GM21423 (cell line): ENCODE data around the gene VPS18.

Experiments
- ATAC-seq: cut with Tn5 transposase; IDR thresholded peaks from one replicate; pipeline ENCODE4 v1.9.1; 2021; ENCODE audit warnings: mild to moderate bottlenecking, moderate library complexity; ENCODE audit not compliant: unreplicated experiment

The VPS18 gene

DNA sequence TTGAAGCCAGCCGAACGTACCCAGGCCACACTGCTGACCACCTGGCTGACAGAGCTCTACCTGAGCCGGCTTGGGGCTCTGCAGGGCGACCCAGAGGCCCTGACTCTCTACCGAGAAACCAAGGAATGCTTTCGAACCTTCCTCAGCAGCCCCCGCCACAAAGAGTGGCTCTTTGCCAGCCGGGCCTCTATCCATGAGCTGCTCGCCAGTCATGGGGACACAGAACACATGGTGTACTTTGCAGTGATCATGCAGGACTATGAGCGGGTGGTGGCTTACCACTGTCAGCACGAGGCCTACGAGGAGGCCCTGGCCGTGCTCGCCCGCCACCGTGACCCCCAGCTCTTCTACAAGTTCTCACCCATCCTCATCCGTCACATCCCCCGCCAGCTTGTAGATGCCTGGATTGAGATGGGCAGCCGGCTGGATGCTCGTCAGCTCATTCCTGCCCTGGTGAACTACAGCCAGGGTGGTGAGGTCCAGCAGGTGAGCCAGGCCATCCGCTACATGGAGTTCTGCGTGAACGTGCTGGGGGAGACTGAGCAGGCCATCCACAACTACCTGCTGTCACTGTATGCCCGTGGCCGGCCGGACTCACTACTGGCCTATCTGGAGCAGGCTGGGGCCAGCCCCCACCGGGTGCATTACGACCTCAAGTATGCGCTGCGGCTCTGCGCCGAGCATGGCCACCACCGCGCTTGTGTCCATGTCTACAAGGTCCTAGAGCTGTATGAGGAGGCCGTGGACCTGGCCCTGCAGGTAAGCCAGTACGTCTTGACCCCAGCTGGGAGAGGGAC lies 6.2 kb downstream of the VPS18 start:
- no peak for ATAC-seq

DNA sequence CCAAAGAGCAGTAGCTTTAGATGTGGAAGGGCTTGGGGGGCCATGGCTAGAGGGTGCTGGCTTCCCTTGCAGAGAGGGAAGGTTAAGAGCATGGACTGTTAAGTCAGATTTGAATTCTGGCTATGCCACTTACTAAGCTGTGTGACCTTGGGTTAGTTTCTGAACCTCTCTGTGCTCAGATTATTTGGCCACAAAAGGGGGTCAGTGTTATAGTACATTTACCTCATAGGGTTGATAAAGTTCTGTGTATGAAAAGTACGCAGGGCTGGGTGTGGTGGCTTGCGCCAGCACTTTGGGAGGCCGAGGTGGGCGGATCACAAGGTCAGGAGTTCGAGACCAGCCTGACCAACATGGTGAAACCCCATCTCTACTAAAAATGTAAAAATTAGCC lies 6.8 kb downstream of the VPS18 start:
- no peak for ATAC-seq

DNA sequence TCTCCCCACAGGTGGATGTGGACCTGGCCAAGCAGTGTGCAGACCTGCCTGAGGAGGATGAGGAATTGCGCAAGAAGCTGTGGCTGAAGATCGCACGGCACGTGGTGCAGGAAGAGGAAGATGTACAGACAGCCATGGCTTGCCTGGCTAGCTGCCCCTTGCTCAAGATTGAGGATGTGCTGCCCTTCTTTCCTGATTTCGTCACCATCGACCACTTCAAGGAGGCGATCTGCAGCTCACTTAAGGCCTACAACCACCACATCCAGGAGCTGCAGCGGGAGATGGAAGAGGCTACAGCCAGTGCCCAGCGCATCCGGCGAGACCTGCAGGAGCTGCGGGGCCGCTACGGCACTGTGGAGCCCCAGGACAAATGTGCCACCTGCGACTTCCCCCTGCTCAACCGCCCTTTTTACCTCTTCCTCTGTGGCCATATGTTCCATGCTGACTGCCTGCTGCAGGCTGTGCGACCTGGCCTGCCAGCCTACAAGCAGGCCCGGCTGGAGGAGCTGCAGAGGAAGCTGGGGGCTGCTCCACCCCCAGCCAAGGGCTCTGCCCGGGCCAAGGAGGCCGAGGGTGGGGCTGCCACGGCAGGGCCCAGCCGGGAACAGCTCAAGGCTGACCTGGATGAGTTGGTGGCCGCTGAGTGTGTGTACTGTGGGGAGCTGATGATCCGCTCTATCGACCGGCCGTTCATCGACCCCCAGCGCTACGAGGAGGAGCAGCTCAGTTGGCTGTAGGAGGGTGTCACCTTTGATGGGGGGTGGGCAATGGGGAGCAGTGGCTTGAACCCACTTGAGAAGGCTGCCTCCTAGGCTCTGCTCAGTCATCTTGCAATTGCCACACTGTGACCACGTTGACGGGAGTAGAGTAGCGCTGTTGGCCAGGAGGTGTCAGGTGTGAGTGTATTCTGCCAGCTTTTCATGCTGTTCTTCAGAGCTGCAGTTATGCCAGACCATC lies 8.6 kb downstream of the VPS18 start:
- ATAC-seq: no peak

DNA sequence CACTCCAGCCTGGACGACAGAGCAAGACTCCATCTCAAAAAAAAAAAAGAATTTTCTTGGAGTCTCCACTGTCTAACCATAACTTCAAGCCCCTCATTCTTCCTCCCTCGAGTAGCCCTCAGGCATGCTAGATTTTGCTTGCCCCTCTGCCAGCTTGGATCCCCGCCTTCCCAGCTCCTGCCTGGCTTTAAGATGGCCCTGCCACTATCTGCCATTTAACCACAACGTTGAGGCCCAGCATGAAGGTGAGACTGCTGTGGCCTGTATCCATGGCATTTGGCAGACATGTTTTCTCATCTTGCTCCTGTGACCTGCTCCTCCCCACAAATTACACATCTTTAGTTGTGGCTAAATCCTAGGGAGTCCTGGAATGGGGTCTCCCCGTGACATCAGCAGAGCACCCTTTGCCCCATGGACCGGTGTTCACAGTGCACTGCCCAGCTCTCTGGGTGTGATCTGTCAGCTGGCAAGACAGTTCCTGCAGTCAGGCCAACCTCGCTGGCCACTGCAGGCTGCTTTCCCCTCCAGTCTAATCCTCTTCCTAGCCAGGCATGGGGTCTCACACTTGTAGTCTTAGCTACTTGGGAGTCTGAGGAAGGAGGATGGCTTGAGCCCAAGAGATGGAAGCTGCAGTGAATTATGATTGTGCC lies 10.4 kb downstream of the VPS18 start:
- no peak for ATAC-seq

DNA sequence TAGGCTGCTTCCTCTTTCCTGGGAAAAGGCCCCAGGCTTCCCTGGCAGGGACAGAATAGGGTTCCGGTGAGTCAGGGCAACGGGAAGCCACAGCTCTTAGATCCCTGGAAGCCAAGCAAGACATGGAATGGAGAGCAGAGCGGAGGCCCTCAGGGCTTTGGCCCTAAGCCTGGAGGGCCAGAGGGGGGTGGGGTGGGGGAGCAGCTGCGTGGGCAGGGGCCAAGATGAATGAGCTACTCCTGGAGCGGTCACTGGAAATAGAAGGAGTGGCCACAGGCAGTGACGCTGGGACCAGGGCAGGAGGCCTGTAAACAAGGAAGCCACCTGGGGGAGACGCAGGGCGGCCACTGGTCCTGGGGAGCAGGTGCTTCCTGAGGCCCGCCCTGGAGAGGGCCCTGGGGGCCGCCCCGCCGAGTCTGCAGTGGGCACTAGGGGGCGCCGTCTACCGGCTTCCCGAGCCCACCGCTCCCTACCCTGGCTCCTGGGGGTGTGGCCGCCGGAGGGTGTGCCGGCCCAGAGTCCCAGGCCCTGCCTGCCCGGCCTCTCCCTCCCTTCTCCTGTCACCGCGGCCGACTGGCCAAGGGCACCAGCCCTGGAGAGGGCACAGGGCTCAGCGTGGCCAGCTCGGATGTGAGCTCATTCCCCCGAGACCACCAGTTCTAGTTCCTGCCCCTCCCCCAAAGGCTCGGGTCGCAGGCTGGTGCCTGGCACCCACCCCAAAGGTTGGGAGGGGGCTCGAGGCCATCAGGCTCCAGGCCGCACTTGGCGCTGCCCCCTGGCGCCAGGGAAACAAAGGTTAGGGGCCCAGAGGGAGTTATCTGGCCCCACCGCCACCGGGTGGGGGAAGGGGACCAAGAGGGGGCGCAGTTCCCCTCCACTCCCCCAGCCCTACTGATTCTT lies 12.1 kb downstream of the VPS18 start:
- peak; percentile 54 for ATAC-seq

DNA sequence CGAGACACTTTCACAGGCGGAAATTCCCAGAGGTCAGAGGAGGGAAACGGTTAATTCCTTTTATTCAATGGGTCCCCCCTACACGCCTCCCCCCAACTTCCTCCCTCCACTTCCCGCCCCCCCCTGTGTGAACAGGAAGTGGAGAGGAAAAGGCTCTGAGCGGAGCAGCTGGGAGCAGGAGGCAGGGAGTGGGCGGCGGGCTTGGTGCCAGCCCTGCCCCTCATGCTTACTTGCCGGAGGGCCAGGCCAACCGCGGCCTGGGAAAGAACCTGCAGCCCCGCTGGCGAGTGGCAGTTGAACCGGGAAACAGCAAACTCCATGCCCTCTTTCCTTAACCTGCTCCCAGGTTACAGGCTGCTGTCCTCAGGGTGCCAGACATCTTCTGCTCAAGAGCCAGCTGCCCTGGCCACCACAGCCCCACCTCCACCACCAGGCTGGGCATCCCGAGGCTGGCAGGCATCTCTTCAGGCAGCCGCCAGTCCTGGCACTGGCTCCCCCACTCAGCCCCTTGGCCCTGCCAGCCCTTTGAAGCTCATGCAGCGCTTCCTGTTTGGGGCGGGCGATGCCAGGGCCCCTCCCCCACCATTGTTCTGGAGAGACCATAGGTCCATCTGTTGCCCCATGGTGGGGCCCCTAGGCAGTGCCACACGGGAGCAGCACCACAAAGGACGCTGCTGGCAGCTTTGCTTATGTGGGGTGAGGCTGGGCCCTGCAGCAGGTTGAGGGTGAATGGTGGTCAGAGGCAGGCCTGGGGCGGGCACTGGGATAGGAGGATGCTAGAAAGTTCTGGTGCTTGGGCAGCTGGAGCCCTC lies 12.9 kb downstream of the VPS18 start:
- no peak for ATAC-seq

DNA sequence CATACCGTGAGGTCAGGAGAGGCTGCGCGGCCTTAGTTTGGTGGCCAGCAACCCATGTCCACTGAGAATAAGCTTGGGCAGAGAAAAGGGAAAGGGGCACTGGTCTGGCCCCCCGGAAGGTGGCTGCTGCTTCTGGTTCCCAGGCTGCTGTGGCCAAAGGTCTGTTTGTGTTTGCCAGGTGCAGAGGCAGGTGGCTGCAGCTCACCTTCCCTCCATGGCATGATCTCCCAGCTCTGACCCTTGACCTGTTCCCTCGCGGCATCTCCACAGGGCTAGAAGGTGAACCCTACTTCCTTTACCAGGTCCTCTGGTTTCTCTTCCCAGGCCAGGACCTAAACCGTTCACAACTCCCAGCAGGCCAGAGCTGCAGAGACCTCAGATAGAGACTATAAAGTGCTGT lies 13.8 kb downstream of the VPS18 start:
- no peak for ATAC-seq

DNA sequence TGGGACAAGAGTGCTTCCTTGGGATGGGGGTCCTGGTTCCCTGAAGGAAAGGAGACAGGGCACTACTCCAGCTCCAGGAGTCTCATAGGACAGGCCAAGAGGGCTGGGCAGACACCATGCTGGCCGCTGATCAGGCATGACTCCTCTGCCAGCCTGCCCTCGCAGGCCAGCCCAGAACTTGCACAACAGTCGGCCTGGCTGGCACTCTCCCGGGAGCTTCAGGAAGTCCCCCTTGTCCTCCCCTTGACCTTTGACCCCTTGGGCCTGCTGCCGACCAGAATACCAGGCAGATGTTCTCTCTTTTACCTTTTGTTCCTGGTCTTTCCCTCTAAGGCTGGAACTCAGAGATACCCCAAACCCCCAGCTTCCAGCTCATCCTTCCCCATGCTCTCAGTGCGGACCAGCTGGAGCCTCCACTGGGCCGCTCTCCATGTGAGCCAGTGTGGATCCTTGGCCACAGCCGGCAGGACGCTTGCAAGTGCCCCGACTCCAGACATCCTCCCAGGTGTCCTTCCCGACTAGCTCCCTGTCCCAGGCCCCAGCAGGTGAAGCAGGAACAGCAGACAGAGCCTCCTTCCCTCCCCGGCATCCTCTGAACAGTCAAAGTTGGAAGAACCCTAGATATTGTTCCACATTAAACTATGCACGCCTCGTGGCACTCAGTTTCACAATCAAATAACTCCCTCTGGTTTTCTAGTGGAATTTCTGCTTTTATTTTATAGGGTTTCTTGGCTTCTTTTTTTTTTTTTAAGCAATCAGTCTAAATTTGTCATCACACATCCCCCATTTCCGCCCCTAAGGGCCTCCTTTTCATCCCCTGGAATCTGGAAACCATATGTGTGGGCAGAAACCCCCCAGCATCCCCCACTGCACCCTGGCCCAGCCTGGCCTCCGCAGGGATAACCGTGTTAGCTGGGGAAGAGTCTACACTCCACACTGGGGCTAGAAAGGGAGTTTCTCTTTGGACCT lies 15.7 kb downstream of the VPS18 start:
- no peak for ATAC-seq

DNA sequence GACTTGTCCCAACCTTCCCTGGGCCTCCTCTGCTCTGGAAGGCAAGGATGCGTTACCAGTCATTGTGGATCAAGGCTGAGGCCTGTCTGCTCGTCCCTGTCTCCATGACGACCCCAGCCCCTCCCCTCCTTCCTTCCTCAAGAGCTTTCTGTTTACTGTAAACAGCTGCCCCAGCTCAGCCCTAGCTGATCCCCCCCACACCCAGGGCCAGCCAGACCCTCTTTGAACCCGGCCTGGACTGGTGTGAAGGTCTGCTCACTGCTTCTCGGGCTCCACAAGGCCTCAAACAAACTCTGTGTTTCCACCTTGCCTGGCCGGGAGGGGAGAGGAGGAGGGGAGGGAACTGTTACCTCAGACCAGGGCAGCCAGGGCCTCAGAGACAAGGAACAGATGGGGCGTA lies 16.9 kb downstream of the VPS18 start:
- no peak for ATAC-seq

DNA sequence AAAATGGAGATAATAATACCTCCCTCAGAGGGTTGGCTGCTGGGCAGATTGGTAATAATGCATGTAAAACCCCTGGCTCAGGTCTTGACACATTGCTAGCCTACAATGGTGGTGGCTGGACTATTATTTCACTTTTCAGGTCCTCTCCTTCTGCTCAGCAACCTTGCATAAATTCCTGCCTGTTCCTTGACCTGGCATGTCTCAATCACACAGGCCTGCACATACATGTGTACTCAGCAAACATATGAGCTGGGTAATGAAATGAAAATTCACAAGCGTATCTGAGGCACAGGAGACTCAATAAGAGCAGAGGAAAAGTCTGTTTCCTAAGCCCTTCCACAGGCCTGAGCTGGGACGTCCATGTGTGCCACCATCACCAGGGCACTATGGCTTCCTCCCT lies 17.4 kb downstream of the VPS18 start:
- ATAC-seq: no peak

DNA sequence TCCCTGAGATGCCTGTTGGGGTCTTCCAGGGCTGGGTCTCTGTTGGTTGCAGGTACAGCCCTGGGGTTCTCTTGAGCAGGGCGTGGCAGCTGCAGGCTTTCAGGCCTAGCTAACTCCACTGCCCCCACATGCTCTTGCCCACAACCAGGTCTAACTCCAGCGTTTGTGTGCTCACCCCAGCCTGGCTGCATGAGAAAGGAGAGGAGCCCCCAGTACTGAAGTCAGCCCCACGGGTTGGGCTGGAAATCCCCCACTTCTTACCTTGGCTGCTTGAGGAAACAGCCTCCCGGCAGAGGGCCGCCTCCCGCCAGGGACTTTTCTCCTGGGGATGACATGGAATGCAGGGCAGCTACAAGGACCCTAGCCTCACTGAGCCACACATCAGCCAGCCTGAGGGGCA lies 18.2 kb downstream of the VPS18 start:
- no peak for ATAC-seq

DNA sequence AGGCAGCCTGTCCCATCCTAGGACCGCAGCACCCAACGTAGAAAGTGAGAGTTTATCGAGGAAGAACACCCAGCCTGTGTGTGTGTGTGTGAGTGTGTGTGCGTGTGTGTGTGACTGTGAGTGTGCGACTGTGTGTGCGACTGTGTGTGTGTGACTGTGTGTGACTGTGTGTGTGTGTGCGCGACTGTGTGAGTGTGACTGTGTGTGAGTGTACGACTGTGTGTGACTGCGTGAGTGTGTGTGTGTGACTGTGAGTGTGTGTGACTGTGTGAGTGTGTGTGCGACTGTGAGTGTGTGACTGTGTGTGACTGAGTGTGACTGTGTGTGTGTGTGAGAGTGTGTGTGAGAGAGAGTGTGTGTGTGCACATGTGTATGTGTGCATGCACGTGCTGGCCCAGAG lies 19.8 kb downstream of the VPS18 start:
- no peak for ATAC-seq

DNA sequence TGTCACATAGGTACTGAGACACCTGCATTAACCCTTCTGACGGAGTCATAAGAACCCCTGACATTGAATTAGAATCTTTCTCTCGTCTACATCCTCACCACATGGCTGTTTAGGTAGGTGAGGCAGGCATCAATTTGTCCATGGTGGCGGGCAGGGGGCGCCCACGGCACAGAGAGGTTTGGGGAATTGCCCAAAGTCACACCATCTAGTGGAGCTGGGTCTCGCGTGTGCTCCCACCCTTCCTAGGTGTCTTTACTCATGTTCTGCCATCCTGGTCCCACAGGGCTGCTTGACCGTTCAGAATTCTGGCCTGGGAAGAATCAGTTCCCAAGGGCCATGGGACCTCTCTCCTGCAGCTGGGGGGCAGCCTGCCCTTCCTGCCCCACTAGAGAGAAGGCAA lies 20.2 kb downstream of the VPS18 start:
- no peak for ATAC-seq

DNA sequence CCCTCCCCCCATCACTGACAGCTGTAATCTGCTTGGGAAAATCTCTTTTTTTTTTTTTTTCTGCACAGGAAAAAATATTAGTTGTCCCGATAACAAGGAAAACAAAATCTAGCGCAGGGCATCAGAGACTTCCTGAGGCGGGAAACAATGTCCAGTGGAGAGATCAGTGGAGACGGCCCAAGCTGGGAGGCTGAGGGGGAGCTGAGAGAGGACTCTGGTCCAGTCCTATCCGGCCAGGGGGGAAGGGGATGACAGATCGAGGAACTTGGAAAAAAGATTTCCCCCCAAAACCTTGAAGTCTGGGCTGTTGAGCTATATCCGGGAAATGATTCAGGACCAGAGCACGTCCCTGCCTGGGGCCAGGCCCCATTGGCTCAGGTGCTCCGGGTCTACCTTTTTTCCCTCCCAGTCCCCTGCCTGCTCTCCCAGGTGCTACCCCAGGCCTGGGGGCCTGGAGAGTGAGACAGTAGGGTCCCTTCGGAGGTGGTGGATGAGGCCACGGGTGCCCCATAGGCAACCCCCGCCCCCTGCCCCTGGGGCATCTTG lies 20.9 kb downstream of the VPS18 start:
- ATAC-seq: no peak

DNA sequence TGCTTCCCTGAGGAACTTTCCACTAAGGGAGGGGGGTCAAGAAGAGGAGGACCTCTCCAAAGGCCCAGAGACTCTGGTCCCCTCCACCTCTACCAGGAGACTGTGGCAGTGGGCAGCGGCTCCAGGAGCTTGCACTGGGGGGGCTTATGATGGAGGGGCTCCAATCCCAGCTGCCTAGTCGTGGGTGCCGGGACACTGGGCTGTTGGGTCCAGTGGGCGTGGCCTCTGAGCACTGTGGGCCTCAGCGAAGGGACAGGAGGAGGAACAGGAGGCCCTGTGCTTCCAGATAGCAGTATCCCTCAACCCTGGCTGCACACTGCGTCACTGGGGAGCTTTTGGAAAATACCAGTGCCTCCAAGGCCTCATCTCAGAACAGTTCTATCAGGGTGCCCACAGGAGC lies 21.4 kb downstream of the VPS18 start:
- no peak for ATAC-seq

DNA sequence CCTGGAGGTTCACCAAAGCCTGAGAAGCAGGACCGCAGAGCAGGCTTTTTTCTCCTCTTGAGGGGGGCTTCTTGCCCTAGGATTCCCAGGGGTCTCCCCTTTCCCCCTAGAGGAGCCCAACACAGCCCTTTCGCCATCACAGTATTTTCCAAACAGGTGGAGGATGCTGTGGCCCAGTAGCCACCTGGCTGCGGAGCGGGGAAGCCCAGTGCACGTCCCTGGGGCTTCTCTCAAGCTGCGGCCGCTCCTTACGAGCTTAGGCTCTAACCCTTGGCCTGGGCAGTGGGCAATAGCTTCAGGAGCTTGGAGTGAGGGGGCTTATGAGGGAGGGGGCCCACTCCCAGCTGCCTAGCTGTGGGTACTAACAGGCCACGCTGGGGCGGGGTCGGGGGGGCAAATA lies 23.3 kb downstream of the VPS18 start:
- ATAC-seq: no peak

DNA sequence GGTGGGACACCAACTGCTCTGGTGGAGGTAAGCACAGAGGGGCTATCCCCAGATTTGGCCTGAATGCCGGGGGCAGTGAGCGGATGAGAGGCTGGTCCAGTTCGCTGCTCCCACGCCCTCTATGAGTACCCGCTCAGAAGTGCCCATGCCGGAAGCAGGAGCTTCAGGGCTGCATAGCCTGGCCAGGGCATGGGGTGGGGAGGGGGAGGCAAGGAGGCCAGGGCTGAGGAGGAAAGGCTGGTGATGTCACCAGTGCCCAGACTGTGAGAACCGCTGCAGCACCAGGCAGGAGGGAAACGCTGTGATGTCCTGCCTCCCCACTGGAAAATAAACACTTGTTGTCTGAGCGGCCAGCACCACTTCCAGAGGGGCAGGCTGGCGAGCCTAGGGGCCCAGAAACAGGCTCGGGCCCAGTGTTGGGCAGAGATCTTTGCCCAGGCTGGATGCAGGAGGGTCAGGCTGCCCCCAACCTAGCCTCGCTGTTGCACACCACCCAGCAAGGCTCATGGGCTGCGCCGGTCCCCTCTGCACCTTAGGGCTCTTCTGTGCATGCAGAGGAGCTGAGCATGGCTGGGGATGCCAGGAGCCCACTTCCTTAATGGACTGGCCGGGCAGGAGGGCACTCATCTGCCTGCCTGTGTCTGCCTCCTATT lies 24.0 kb downstream of the VPS18 start:
- ATAC-seq: no peak
